HT1080 (cell line): ENCODE measurements around the gene LONP1. TPM values are rescaled to one million over a fixed set of nuclear protein-coding genes. Genes with fewer than 3 reads are reported as not detected.
"Not testable (repeated sequence)": the region's sequence is repeated elsewhere in the genome, so short reads cannot be mapped to it uniquely, and the experiment has no call there.

Source experiments
- DNase-seq: peaks from one replicate; pipeline ENCODE4 v3.0.0-alpha.2; 2015; ENCODE audit warnings: low read depth
- total RNA-seq: library from RNA; depleted of rRNA; stranded (reverse); fragments of >200 nt; shearing (Covaris generic); gene quantifications from 2 replicates; pipeline ENCODE4 v1.2.3, GENCODE V29; 2014

The LONP1 gene
- total RNA-seq, 1 experiment from 2014 or later: 139 TPM

DNA sequence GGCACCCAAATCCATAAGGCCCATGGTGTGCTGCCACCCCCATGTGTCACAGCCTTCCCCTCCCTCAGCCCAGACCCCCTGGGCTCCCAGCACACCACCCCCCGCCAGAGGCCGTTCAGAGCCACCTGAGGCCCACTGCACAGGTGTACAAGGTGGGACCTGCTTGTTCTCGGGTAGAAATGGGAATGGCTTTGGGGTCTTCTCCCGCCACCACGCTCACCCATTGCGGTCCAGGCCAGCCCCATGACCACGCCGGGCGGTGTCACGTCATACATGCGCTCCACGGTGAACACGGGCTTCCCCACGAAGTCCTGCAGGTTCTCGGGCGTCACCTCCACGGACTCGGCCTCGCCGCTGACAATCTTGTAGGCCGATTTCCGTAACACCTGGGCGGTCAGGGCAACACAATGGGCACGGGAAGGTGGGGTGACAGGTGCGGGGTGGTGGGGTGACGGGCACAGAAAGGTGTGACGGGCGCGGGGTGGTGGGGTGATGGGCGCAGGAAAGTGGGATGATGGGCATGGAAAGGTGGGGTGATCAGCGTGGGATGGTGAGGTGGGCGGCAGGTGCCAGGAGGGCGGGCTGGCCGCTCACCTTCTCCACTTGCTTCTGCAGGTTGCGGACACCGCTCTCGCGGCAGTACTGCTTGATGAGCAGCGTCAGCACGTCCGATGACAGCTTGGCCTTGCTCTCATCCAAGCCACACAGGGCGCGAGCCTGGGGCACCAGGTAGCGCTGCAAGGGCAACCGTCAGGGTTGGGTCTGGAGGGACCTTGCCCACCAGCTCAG is 25.6 kb downstream of the LONP1 start:
- DNase-seq: no peak

DNA sequence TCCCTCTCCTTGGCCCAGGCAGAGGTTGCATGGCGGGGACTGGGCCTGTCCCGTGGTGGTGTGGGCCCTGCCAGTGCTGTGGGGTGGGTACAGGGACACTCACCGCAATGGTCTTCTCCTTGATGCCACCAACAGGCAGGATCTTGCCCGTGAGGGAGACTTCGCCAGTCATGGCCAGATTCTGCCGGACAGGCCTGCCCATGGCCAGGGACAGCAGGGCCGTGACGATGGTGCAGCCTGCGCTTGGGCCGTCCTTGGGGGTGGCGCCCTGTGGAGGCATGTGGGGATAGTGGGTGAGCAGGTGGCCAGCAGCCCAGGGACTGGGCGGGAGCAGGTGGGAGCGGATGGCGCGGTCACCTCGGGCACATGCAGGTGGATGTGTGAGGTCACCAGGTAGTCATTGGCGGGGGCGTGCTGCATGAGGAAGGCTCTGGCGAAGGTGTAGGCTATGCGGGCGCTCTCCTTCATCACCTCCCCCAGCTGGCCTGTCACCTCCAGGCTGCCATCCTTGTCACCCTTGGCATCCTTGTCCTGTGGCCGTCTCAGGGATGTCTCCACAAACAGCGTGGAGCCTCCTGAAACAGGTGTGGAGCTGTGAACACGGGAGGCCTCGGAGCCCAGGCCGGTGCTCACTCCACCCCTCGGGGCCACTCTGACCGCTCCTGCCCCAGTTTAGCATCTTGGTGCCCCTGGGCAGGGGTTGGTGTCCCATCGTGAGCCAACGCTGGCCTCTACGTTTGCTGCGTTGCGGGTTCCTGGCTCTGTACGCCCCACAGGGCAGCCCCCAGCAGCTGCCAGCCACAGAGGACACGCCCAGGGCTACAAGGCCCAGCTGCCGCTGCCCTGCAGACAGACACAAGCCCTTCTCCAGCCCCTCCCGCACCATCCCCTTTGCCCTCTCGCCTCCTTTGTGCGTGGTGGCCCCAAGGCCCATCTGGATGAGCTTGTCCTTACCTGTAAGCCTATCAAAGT is 26.5 kb downstream of the LONP1 start:
- DNase-seq: peak; percentile 34

- DNase-seq: peak; percentile 50
Observed at GRCh38 chr19:5692723-5693194, 27.2 kb downstream of the LONP1 start.

DNA sequence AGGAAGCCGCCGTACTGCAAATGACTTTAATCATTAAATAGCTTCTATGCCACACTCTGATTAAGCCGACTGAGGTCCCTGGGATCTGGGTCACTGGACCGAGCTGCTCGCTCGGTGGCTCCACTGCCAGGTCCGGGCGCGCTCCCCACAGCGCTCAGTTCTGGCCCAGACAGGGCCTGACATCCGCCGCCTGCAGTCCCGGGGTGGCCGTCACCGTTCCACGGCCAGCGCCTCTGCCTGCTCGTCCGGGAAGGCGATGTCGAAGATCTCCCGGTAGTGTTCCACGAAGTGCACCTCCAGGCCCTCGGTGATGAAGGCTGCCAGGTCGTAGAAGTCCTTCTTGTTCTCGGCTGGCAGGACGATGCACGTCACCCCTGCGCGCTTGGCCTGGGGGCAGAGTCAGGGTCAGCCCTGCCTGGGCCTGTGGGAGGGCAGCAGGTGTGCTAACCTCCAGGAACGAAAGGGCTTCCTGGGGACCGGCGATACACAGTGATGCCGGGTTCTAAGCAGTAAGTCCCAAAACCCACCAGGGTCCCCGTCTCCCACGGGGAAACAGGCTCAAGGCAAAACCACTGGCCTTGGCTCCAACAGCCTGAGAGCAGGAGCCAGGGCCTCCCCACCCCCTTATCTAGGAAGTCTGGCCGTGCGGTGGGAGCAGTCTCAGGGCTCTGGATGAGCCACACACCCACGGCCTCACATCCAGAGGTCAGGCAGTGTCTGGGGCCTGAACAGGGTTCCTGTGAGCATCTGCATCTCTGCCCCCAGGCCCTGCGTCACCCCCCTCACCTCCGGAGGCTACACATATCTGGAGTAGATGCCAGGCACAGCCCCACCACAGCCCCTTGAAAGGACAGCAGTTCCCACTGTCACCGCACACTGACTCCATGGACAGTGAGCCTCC is 27.9 kb downstream of the LONP1 start:
- DNase-seq: peak; percentile 49

- peak; percentile 61 for DNase-seq
Observed at GRCh38 chr19:5690955-5691821, 28.8 kb downstream of the LONP1 start.

- DNase-seq: peak; percentile 96
Observed at GRCh38 chr19:5690125-5690954, 29.6 kb downstream of the LONP1 start, which contains the start of gene RPL36. RPL36 (plus strand) TSS chr19:5690295; CDS start chr19:5690508, 213 bp downstream.

- DNase-seq: not testable (repeated sequence)
Observed at GRCh38 chr19:5688262-5688881, 31.6 kb downstream of the LONP1 start.

GRCh38 chr19:5687360-5688198 is 32.4 kb downstream of the LONP1 start:
- no peak for DNase-seq

DNA sequence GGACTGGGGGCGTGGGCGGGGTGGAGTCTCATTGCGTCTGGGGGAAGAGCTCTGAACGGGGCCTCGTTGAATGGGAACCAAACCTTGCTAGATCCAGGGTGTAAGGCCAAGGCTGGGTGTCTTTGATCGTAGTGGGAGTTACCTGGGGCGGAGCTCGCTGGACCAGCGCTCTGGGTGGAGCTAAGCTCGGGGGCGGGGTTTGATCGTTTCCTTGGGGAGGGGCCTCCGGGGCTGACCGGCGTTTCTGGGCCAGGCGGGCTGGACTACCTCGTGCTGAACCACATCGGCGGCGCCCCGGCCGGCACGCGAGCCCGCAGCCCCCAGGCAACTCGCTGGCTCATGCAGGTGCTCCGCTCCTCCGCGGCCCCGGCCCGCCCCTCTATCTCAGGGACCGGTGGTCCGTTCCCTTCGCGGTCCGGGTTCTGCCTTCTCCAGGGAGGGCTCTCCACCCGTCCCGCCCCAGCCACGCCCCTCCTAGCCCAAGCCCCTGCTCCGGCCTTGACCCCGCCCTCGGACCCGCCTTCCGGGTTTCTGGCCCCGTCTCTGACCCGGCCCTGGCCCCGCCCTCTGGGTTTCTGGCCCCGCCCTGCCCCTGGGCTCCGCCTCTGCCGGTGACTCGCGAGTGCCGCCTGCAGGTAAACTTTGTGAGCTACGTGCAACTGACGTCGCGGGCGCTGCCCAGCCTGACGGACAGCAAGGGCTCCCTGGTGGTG is 33.1 kb downstream of the LONP1 start:
- peak; percentile 88 for DNase-seq

DNA sequence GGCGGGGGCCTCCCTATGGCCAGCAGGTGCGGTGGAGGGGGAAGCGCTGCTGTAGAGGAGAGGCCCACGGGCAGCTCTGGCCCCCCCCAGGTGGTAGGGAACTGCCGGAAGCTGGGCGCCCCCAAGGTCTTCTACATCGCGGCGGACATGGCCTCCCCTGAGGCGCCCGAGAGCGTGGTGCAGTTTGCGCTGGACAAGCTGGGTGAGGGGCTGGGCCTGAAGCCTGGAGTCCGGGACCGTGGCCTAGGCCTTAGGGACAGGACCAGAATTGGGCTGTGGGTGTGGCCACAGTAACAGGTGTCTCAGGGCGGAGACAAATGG is 33.7 kb downstream of the LONP1 start:
- no peak for DNase-seq

DNA sequence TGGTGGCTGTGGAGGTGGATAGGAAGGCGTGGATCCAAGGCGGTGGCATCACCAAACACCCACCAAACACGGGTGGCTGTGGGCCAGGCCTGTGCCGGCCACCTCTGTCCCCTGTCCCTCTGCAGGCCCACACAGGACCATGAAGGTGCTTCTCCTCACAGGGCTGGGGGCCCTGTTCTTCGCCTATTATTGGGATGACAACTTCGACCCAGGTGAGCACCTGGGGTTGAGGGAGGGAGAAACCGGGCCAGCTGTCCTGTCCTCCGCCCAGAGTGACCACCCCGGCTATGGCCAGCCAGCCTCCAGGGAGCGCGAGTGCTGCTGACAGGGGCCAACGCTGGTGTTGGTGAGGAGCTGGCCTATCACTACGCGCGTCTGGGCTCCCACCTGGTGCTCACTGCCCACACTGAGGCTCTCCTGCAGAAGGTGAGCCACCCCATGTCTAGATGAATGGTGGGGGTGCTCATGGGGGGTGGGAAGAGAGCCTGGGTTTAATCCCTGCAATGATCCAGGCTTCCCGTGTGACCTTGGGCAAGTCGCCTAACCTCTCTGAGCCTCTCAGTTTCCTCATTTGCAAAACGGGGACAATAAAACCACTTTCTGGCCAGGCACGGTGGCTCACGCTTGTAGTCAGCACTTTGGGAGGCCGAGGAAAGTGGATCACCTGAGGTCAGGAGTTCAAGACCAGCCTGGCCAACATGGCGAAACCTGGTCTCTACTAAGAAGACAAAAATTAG is 35.1 kb downstream of the LONP1 start:
- no peak for DNase-seq

DNA sequence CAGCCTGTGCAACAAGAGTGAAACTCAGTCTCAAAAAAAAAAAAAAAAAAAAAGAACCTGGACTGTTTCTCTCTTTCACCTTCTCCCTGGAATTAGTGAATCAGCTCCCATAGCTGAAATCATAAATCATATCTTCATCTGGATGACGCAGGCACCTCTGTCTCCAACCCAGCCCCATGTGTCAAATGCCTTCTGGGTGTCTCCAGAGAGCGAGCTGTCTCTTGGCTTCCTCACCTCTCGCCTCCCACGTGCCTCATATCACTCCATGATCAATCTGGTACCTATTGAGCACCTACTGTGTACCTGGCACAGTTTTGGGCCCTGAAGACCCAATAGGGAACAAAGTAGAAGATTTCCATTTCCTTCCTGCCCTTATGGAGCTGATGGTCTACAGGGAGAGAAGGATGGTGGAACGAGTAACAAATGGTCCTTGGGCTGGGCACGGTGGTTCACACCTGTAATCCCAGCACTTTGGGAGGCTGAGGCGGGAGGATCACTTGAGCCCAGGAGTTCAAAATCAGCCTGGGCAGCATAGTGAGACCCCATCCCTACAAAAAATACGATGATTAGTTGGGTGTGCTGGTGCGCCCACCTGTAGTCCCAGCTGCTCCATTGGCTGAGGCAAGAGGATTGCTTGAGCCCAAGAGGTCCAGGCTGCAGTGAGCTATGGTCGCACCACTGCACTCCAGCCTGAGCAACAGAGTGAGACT is 36.6 kb downstream of the LONP1 start:
- no peak for DNase-seq

GRCh38 chr19:5682107-5682482 is 37.9 kb downstream of the LONP1 start:
- no peak for DNase-seq

GRCh38 chr19:5681391-5682106 is 38.4 kb downstream of the LONP1 start:
- DNase-seq: no peak
